ENCODE data around the gene ADAMTS7. TPM values are rescaled to one million over a fixed set of nuclear protein-coding genes. Genes with fewer than 3 reads are reported as not detected.
A peak's percentile ranks its signal among the peaks of the same experiment; 100 is the strongest.
"Not testable (repeated sequence)": the region's sequence is repeated elsewhere in the genome, so short reads cannot be mapped to it uniquely, and the experiment has no call there.

The ADAMTS7 gene
- total RNA-seq, 2 donors from 2014 or later, result 0.19 to 0.20 TPM

GRCh38 chr15:78753359-78753659 lies 58.0 kb downstream of the ADAMTS7 start:
- not testable (repeated sequence) for H3K27me3 Mint-ChIP-seq; H3K36me3 Mint-ChIP-seq; ATAC-seq; H3K27ac Mint-ChIP-seq; DNase-seq (ENCODE audit: low spot score); H3K9me3 Mint-ChIP-seq; H3K4me3 Mint-ChIP-seq
- H3K4me1 Mint-ChIP-seq (ENCODE audit: low read depth in 2 of 2), result peaks cover 5 to 10% of the 10 kb centered on the region in 2 donors

GRCh38 chr15:78752492-78753358 lies 58.5 kb downstream of the ADAMTS7 start:
- DNase-seq (ENCODE audit: low spot score), result peak; percentile 34
- H3K27me3 Mint-ChIP-seq, result no peaks in the 10 kb centered on the region
- no peak for ATAC-seq
- no peaks in the 10 kb centered on the region for H3K36me3 Mint-ChIP-seq
- no peaks in the 10 kb centered on the region for H3K9me3 Mint-ChIP-seq
- H3K4me1 Mint-ChIP-seq (ENCODE audit: low read depth in 2 of 2), result peaks cover 5 to 10% of the 10 kb centered on the region in 2 donors
- H3K4me3 Mint-ChIP-seq, result no peak overlapping the region
- H3K27ac Mint-ChIP-seq, result no peak overlapping the region

GRCh38 chr15:78751602-78751979 lies 59.7 kb downstream of the ADAMTS7 start:
- peaks cover 3 to 5% of the 10 kb centered on the region in 2 donors for H3K4me1 Mint-ChIP-seq (ENCODE audit: low read depth in 2 of 2)

GRCh38 chr15:78750974-78751601 lies 60.2 kb downstream of the ADAMTS7 start:
- not testable (repeated sequence) for H3K27ac Mint-ChIP-seq; H3K9me3 Mint-ChIP-seq; H3K27me3 Mint-ChIP-seq; H3K36me3 Mint-ChIP-seq; H3K4me1 Mint-ChIP-seq (ENCODE audit: low read depth in 2 of 2)
- DNase-seq (ENCODE audit: low spot score) (peak; percentile 90), ATAC-seq (peak; percentile 99)
- peak overlapping the region; percentile 59 for H3K4me3 Mint-ChIP-seq

More at GRCh38 chr15:78751602-78751979, 59.7 kb downstream of the ADAMTS7 start:
- H3K36me3 Mint-ChIP-seq, result no peaks in the 10 kb centered on the region
- DNase-seq (ENCODE audit: low spot score), result peak; percentile 32
- no peak overlapping the region for H3K4me3 Mint-ChIP-seq
- H3K9me3 Mint-ChIP-seq, result no peaks in the 10 kb centered on the region
- ATAC-seq, result no peak
- no peaks in the 10 kb centered on the region for H3K27me3 Mint-ChIP-seq
- H3K27ac Mint-ChIP-seq, result no peak overlapping the region

GRCh38 chr15:78750566-78750965 lies 60.7 kb downstream of the ADAMTS7 start:
- Mint-ChIP-seq H3K9me3 (no peaks in the 10 kb centered on the region), H3K27ac (no peak overlapping the region), H3K4me3 (peak overlapping the region; percentile 59), H3K4me1 (ENCODE audit: low read depth in 2 of 2) (peaks cover 3 to 5% of the 10 kb centered on the region in 2 donors), H3K27me3 (no peaks in the 10 kb centered on the region), H3K36me3 (no peaks in the 10 kb centered on the region)
- DNase-seq (ENCODE audit: low spot score) (no peak), ATAC-seq (no peak)

GRCh38 chr15:78749831-78750230 lies 61.4 kb downstream of the ADAMTS7 start:
- no peak overlapping the region for H3K27ac Mint-ChIP-seq
- ATAC-seq (no peak), DNase-seq (ENCODE audit: low spot score) (no peak)
- no peaks in the 10 kb centered on the region for H3K36me3 Mint-ChIP-seq
- H3K4me1 Mint-ChIP-seq (ENCODE audit: low read depth in 2 of 2), result peaks cover 3 to 5% of the 10 kb centered on the region in 2 donors
- H3K4me3 Mint-ChIP-seq, result no peak overlapping the region
- no peaks in the 10 kb centered on the region for H3K27me3 Mint-ChIP-seq
- H3K9me3 Mint-ChIP-seq, result no peaks in the 10 kb centered on the region

GRCh38 chr15:78747877-78748276 lies 63.4 kb downstream of the ADAMTS7 start:
- H3K4me1 Mint-ChIP-seq (ENCODE audit: low read depth in 2 of 2); H3K36me3 Mint-ChIP-seq; ATAC-seq: not testable (repeated sequence)

GRCh38 chr15:78741674-78742073 lies 69.6 kb downstream of the ADAMTS7 start:
- H3K4me1 Mint-ChIP-seq (ENCODE audit: low read depth in 2 of 2); H3K9me3 Mint-ChIP-seq; H3K4me3 Mint-ChIP-seq; DNase-seq (ENCODE audit: low spot score); ATAC-seq; H3K36me3 Mint-ChIP-seq; H3K27me3 Mint-ChIP-seq; H3K27ac Mint-ChIP-seq: not testable (repeated sequence)

More at GRCh38 chr15:78747877-78748276, 63.4 kb downstream of the ADAMTS7 start:
- not testable (repeated sequence) for H3K9me3 Mint-ChIP-seq; H3K27ac Mint-ChIP-seq; H3K27me3 Mint-ChIP-seq; H3K4me3 Mint-ChIP-seq; DNase-seq (ENCODE audit: low spot score)

- H3K4me3 Mint-ChIP-seq, result no peak overlapping the region
- no peak for ATAC-seq
- DNase-seq (ENCODE audit: low spot score), result no peak
- H3K36me3 Mint-ChIP-seq, result no peaks in the 10 kb centered on the region
- H3K27me3 Mint-ChIP-seq, result peaks cover 0 to 6% of the 10 kb centered on the region in 2 donors
- no peaks in the 10 kb centered on the region for H3K9me3 Mint-ChIP-seq
- H3K27ac Mint-ChIP-seq, result no peak overlapping the region
- peaks cover 0 to 8% of the 10 kb centered on the region in 2 donors for H3K4me1 Mint-ChIP-seq (ENCODE audit: low read depth in 2 of 2)
Observed at GRCh38 chr15:78740904-78741274, 70.4 kb downstream of the ADAMTS7 start.

- H3K27ac Mint-ChIP-seq, result no peak overlapping the region
- peak; percentile 61 to 74 for ATAC-seq
- peak; percentile 47 for DNase-seq (ENCODE audit: low spot score)
- peaks cover 0 to 7% of the 10 kb centered on the region in 2 donors for H3K27me3 Mint-ChIP-seq
- no peaks in the 10 kb centered on the region for H3K9me3 Mint-ChIP-seq
- H3K4me3 Mint-ChIP-seq, result no peak overlapping the region
- H3K4me1 Mint-ChIP-seq (ENCODE audit: low read depth in 2 of 2), result peaks cover 0 to 8% of the 10 kb centered on the region in 2 donors
- H3K36me3 Mint-ChIP-seq, result no peaks in the 10 kb centered on the region
Observed at GRCh38 chr15:78739996-78740903, 71.0 kb downstream of the ADAMTS7 start.

- ATAC-seq (no peak), DNase-seq (ENCODE audit: low spot score) (no peak)
- H3K27ac Mint-ChIP-seq, result no peak overlapping the region
- H3K4me3 Mint-ChIP-seq, result no peak overlapping the region
- peaks cover 0 to 8% of the 10 kb centered on the region in 2 donors for H3K4me1 Mint-ChIP-seq (ENCODE audit: low read depth in 2 of 2)
- no peaks in the 10 kb centered on the region for H3K36me3 Mint-ChIP-seq
- no peaks in the 10 kb centered on the region for H3K9me3 Mint-ChIP-seq
- peaks cover 10 to 14% of the 10 kb centered on the region in 2 donors for H3K27me3 Mint-ChIP-seq
Observed at GRCh38 chr15:78739206-78739605, 72.1 kb downstream of the ADAMTS7 start.

- H3K4me1 Mint-ChIP-seq (ENCODE audit: low read depth in 2 of 2); H3K9me3 Mint-ChIP-seq; H3K27ac Mint-ChIP-seq; H3K4me3 Mint-ChIP-seq; H3K36me3 Mint-ChIP-seq; DNase-seq (ENCODE audit: low spot score): not testable (repeated sequence)
- H3K27me3 Mint-ChIP-seq, result peaks cover 18 to 20% of the 10 kb centered on the region in 2 donors
- peak; percentile 60 to 76 for ATAC-seq
Observed at GRCh38 chr15:78737931-78738558, 73.2 kb downstream of the ADAMTS7 start.

GRCh38 chr15:78737187-78737820 lies 74.0 kb downstream of the ADAMTS7 start:
- no peaks in the 10 kb centered on the region for H3K9me3 Mint-ChIP-seq
- no peak for DNase-seq (ENCODE audit: low spot score)
- H3K27me3 Mint-ChIP-seq, result peaks cover 20 to 23% of the 10 kb centered on the region in 2 donors
- no peak overlapping the region for H3K4me3 Mint-ChIP-seq
- ATAC-seq, result no peak
- no peak overlapping the region for H3K27ac Mint-ChIP-seq
- peaks cover 0 to 8% of the 10 kb centered on the region in 2 donors for H3K4me1 Mint-ChIP-seq (ENCODE audit: low read depth in 2 of 2)
- H3K36me3 Mint-ChIP-seq, result no peaks in the 10 kb centered on the region

Measured in natural killer cell treated with Interleukin-12 subunit alpha and Interleukin-12 subunit beta and Interleukin-15 and Interleukin-18, amount 100 ng/mL, for 72 hours (primary cell).